RWPE2 (cell line): ENCODE data around the gene SLC12A8.

Source experiments
- ATAC-seq: fragments of 200-7000 bp; cut with Tn5 transposase; 3 replicates; pipeline ENCODE4 v1.9.1; 2021; ENCODE audit warnings: low read depth
- DNase-seq: peaks from one replicate; pipeline ENCODE4 v3.0.0-alpha.2; 2020; ENCODE audit warnings: low spot score
- H3K27ac ChIP-seq: fragments of 450-650 bp; 2 replicates; pipeline ENCODE4 v1.5.1; 2017; ENCODE audit warnings: mild to moderate bottlenecking; ENCODE audit not compliant: poor library complexity, severe bottlenecking
- H3K27me3 ChIP-seq: fragments of 250-450 bp; sonication (Bioruptor Pico); 2 replicates; pipeline ENCODE4 v1.5.1; 2021; ENCODE audit warnings: mild to moderate bottlenecking, moderate library complexity; ENCODE audit not compliant: insufficient read depth, poor library complexity, severe bottlenecking
- H3K36me3 ChIP-seq: fragments of 250-450 bp; sonication (Bioruptor Pico); 2 replicates; pipeline ENCODE4 v1.5.1; 2020; ENCODE audit warnings: low read depth, mild to moderate bottlenecking, moderate library complexity
- H3K4me1 ChIP-seq: fragments of 250-450 bp; sonication (Bioruptor Pico); 2 replicates; pipeline ENCODE4 v1.5.1; 2021; ENCODE audit warnings: mild to moderate bottlenecking, moderate library complexity; ENCODE audit not compliant: insufficient read depth, poor library complexity, severe bottlenecking
- H3K4me3 ChIP-seq: fragments of 250-450 bp; sonication (Bioruptor Pico); 2 replicates; pipeline ENCODE4 v1.5.1; 2021; ENCODE audit warnings: mild to moderate bottlenecking, moderate library complexity; ENCODE audit not compliant: severe bottlenecking
- H3K9me3 ChIP-seq: fragments of 250-450 bp; sonication (Bioruptor Pico); 2 replicates; pipeline ENCODE4 v1.5.1; 2021; ENCODE audit warnings: mild to moderate bottlenecking, moderate library complexity; ENCODE audit not compliant: severe bottlenecking
- TF ChIP-seq, protein P1 (sequence below): fragments of 450-650 bp; IDR thresholded peaks from one replicate; pipeline ENCODE4 v1.5.1; 2017; ENCODE audit warnings: mild to moderate bottlenecking, moderate library complexity; ENCODE audit not compliant: poor library complexity, severe bottlenecking

Gene SLC12A8

GRCh38 chr3:125062904-125063618 is 149.5 kb downstream of the SLC12A8 start:
- DNase-seq (peak; percentile 88), ATAC-seq (peak; percentile 93)
- no peaks in the 10 kb centered on the region for H3K36me3 ChIP-seq
- no peak overlapping the region for H3K4me3 ChIP-seq
- H3K27me3 ChIP-seq, result no peaks in the 10 kb centered on the region
- H3K9me3 ChIP-seq, result no peaks in the 10 kb centered on the region
- peak overlapping the region; percentile 90 for H3K27ac ChIP-seq
- H3K4me1 ChIP-seq, result peaks cover 29% of the 10 kb centered on the region
- TF ChIP-seq, protein P1, sequence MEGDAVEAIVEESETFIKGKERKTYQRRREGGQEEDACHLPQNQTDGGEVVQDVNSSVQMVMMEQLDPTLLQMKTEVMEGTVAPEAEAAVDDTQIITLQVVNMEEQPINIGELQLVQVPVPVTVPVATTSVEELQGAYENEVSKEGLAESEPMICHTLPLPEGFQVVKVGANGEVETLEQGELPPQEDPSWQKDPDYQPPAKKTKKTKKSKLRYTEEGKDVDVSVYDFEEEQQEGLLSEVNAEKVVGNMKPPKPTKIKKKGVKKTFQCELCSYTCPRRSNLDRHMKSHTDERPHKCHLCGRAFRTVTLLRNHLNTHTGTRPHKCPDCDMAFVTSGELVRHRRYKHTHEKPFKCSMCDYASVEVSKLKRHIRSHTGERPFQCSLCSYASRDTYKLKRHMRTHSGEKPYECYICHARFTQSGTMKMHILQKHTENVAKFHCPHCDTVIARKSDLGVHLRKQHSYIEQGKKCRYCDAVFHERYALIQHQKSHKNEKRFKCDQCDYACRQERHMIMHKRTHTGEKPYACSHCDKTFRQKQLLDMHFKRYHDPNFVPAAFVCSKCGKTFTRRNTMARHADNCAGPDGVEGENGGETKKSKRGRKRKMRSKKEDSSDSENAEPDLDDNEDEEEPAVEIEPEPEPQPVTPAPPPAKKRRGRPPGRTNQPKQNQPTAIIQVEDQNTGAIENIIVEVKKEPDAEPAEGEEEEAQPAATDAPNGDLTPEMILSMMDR, result no peak

DNA sequence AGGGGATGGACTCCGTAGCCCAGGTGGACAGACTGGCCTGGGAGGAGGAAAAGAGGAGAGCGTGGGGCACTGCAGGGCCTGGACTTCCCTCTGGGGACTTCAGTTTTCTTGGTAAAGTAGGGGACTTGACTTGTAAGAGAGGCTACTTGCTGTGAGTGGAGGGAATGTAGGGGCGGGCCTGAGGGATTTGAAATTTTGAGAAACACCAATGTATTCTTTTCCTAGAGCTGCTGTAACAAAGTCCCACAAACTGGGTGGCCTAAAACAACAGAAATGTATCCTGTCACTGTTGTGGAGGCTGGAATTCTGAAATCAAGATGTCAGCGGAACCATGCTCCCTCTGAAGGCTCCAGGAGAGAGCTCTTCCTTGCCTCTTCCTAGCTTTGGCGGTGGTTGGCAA is 150.9 kb downstream of the SLC12A8 start:
- Histone ChIP-seq H3K36me3 (no peaks in the 10 kb centered on the region), H3K4me1 (peaks cover 37% of the 10 kb centered on the region), H3K9me3 (no peaks in the 10 kb centered on the region), H3K4me3 (no peak overlapping the region), H3K27ac (peak overlapping the region; percentile 90), H3K27me3 (no peaks in the 10 kb centered on the region)
- TF ChIP-seq, protein P1, result no peak
- DNase-seq, result no peak
- ATAC-seq, result no peak

DNA sequence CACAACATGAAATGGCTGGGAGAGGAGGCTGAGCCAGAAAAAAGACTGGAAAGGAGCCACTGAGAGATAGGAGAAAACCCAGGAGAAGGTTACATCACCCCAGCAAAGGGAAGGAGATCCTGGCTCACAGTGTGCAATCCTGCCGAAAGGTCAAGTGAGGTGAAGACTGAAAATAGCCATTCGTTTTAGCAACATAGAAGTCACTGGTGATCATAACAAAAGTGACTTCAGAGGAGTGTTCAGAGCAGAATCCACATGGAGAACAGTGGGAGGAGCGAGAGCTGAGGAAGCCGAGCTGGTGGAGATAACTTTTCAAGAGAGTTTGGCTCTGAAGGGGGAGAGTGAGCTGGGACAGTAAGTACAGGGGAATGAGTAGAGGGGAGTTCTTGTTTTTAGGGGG is 151.4 kb downstream of the SLC12A8 start:
- Histone ChIP-seq H3K4me3 (no peak overlapping the region), H3K9me3 (no peaks in the 10 kb centered on the region), H3K36me3 (no peaks in the 10 kb centered on the region), H3K27me3 (no peaks in the 10 kb centered on the region), H3K4me1 (peaks cover 41% of the 10 kb centered on the region), H3K27ac (peak overlapping the region; percentile 90)
- DNase-seq (no peak), ATAC-seq (no peak)
- TF ChIP-seq, protein P1, result no peak

GRCh38 chr3:125059488-125060245 is 152.9 kb downstream of the SLC12A8 start:
- no peaks in the 10 kb centered on the region for H3K9me3 ChIP-seq
- no peak for DNase-seq
- peaks cover 41% of the 10 kb centered on the region for H3K4me1 ChIP-seq
- no peak overlapping the region for H3K27ac ChIP-seq
- H3K27me3 ChIP-seq, result no peaks in the 10 kb centered on the region
- H3K36me3 ChIP-seq, result no peaks in the 10 kb centered on the region
- H3K4me3 ChIP-seq, result no peak overlapping the region
- ATAC-seq, result no peak
- TF ChIP-seq, protein P1, result no peak
